GM18519 (cell line): ENCODE measurements around the gene ZNF610.

Experiments used
- ATAC-seq: cut with Tn5 transposase; IDR thresholded peaks from one replicate; pipeline ENCODE4 v1.9.1; 2021; ENCODE audit warnings: mild to moderate bottlenecking, moderate library complexity; ENCODE audit not compliant: unreplicated experiment, low FRiP score

ZNF610 gene

GRCh38 chr19:52397310-52398080 is 61.5 kb downstream of the ZNF610 start, which contains the start of gene ZNF528:
Gene ZNF528, plus strand, starts transcription at chr19:52397849. Its CDS starts 4,165 bp downstream, at chr19:52402014.
- peak; percentile 58 for ATAC-seq

GRCh38 chr19:52398081-52398441 is 62.0 kb downstream of the ZNF610 start:
- ATAC-seq, result no peak

GRCh38 chr19:52410276-52410675 is 74.2 kb downstream of the ZNF610 start:
- ATAC-seq, result no peak

- ATAC-seq, result no peak
These were observed 79.7 kb downstream of the ZNF610 start for GRCh38 chr19:52415711-52416110.
